ENCODE data around the gene KIF1B.

Gene KIF1B

DNA sequence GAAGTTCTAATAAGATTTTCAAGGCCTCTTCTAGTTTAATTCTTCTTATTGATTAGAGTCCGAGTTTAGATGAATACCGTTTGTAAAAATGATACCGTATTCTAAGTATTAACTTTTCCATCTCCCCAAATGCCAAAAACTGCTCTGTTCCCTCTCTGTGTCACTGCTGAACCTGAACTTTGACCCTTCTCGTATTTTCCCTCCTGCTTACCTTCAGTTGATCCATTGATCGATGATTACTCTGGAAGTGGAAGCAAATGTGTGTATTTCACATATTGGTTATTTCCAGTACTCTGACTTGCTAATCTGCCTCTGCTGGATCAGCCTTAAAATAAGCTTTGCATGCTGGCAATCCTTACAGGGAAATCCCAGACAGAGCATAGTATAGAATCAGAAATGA lies 68.5 kb downstream of the KIF1B start:
- Histone ChIP-seq H3K27ac (ENCODE audit: low read length) (no peak overlapping the region), H3K27me3 (ENCODE audit: control insufficient read depth, insufficient read depth, low read length) (no peaks in the 10 kb centered on the region), H3K4me1 (ENCODE audit: control insufficient read depth, insufficient read depth, low read length) (no peaks in the 10 kb centered on the region), H3K9me3 (ENCODE audit: control insufficient read depth, insufficient read depth, low read length) (no peaks in the 10 kb centered on the region), H3K36me3 (ENCODE audit: control insufficient read depth, insufficient read depth, low read length) (no peaks in the 10 kb centered on the region), H3K4me3 (ENCODE audit: low read length) (no peak overlapping the region)
- no CpG with 5 or more reads among the region's 5 CpGs for WGBS (ENCODE audit: insufficient coverage, insufficient read length)
- no peak for DNase-seq (ENCODE audit: low read depth, low spot score)

DNA sequence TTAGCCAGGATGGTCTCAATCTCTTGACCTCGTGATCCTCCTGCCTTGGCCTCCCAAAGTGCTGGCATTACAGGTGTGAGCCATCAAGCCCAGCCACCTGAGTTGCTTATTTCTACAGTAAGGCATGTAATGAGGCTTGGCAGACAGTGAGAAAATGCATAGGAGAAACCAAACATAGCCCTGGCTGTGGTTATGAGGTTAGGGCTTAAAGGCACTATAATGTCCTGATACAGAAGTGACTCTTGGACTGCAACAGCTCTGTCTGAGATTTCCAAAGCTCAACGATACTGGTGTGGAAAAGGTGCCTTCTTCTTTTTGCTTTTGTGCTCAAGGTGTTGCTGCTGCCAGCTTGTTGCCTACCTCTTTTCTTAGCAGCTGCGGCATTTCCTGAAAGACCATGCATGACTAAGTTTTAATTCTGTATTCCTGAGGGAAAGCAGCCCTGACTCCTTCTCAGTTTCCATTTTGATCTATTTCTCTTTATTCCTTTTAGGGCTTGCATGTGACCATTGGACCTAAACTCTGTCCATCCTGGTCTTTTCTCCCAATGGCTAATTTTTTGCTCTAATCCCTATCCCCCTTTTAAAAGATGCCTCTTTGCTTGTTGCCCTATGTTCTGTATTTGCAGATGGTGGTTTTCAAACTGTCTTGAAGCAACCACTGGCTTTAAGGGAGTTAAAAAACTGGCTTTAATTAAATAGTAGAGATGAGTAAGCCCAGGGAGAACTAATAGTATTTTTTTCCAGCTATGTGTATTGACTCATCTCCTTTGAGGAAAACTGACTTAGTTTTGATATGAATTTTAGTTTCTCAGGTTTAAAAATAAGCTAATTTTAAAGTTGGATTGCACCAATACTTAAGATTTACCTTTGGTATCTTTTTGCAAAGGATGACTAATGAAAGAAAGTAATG lies 70.3 kb downstream of the KIF1B start:
- WGBS (ENCODE audit: insufficient coverage, insufficient read length): no CpG with 5 or more reads among the region's 3 CpGs
- H3K27ac ChIP-seq (ENCODE audit: low read length): no peak overlapping the region
- H3K9me3 ChIP-seq (ENCODE audit: control insufficient read depth, insufficient read depth, low read length): no peaks in the 10 kb centered on the region
- H3K36me3 ChIP-seq (ENCODE audit: control insufficient read depth, insufficient read depth, low read length): no peaks in the 10 kb centered on the region
- DNase-seq (ENCODE audit: low read depth, low spot score): no peak
- H3K4me3 ChIP-seq (ENCODE audit: low read length): no peak overlapping the region
- H3K4me1 ChIP-seq (ENCODE audit: control insufficient read depth, insufficient read depth, low read length): no peaks in the 10 kb centered on the region
- no peaks in the 10 kb centered on the region for H3K27me3 ChIP-seq (ENCODE audit: control insufficient read depth, insufficient read depth, low read length)

DNA sequence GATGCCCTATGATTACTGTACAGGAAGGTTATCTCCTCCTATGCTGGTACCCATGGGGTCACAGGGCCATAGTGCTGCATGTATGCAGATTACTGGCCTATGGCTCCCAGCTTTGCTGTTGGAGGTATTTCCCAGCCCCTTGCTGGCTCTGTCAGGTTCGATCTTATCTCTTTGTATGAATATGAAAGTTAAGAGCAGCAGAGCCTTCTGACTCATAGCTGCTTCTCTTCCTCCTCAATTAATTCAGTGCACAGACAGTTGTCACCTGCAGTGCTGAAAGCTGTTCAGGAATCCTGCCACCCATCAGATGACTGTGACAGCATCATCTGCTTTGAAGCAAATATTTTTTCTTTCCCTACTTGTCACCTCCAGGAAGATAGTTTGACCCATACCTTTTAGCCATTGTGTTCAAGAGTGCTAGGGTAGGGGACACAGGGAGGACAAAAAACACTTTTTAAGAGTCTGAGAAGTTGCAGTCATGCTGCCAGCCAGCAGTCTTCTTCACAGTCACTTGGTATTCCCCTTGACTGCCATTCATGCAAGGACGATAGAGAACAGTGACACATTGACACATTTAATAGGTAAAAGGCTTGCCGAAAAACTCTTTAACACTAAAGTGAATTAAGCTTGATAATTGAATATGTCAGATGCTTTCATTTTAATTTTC lies 73.1 kb downstream of the KIF1B start:
- H3K4me3 ChIP-seq (ENCODE audit: low read length): no peak overlapping the region
- H3K9me3 ChIP-seq (ENCODE audit: control insufficient read depth, insufficient read depth, low read length): no peaks in the 10 kb centered on the region
- H3K4me1 ChIP-seq (ENCODE audit: control insufficient read depth, insufficient read depth, low read length): no peaks in the 10 kb centered on the region
- no peaks in the 10 kb centered on the region for H3K27me3 ChIP-seq (ENCODE audit: control insufficient read depth, insufficient read depth, low read length)
- H3K36me3 ChIP-seq (ENCODE audit: control insufficient read depth, insufficient read depth, low read length): no peaks in the 10 kb centered on the region
- no peak overlapping the region for H3K27ac ChIP-seq (ENCODE audit: low read length)
- DNase-seq (ENCODE audit: low read depth, low spot score): no peak
- WGBS (ENCODE audit: insufficient coverage, insufficient read length): no CpG with 5 or more reads among the region's 3 CpGs

DNA sequence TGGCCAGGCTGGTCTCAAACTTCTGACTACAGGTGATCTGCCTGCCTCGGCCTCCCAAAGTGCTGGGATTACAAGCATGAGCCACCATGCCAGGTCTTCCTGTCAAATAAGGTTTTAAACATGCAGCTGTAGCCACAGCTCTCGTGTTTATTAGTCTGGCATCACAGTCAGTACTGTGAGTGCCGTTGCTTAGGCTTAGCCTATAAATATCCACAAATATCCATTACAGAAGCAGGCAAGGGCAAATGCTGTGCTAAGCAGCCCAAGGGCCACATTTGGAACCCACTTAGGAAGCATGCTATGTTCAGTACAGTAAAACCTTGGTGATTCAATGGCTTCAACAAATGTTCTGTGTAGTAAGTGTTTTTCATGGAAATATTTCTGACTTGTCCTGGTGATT lies 75.9 kb downstream of the KIF1B start:
- no peak overlapping the region for H3K4me3 ChIP-seq (ENCODE audit: low read length)
- no peaks in the 10 kb centered on the region for H3K9me3 ChIP-seq (ENCODE audit: control insufficient read depth, insufficient read depth, low read length)
- WGBS (ENCODE audit: insufficient coverage, insufficient read length): no CpG with 5 or more reads among the region's 3 CpGs
- H3K27me3 ChIP-seq (ENCODE audit: control insufficient read depth, insufficient read depth, low read length): no peaks in the 10 kb centered on the region
- H3K27ac ChIP-seq (ENCODE audit: low read length): no peak overlapping the region
- H3K4me1 ChIP-seq (ENCODE audit: control insufficient read depth, insufficient read depth, low read length): no peaks in the 10 kb centered on the region
- H3K36me3 ChIP-seq (ENCODE audit: control insufficient read depth, insufficient read depth, low read length): no peaks in the 10 kb centered on the region
- DNase-seq (ENCODE audit: low read depth, low spot score): no peak

GRCh38 chr1:10287023-10287645 lies 76.8 kb downstream of the KIF1B start:
- no CpG with 5 or more reads among the region's 6 CpGs for WGBS (ENCODE audit: insufficient coverage, insufficient read length)
- Histone ChIP-seq H3K27ac (ENCODE audit: low read length) (no peak overlapping the region), H3K36me3 (ENCODE audit: control insufficient read depth, insufficient read depth, low read length) (no peaks in the 10 kb centered on the region), H3K4me1 (ENCODE audit: control insufficient read depth, insufficient read depth, low read length) (no peaks in the 10 kb centered on the region), H3K9me3 (ENCODE audit: control insufficient read depth, insufficient read depth, low read length) (no peaks in the 10 kb centered on the region), H3K27me3 (ENCODE audit: control insufficient read depth, insufficient read depth, low read length) (no peaks in the 10 kb centered on the region), H3K4me3 (ENCODE audit: low read length) (no peak overlapping the region)
- no peak for DNase-seq (ENCODE audit: low read depth, low spot score)

- Histone ChIP-seq H3K4me3 (ENCODE audit: low read length) (no peak overlapping the region), H3K4me1 (ENCODE audit: control insufficient read depth, insufficient read depth, low read length) (no peaks in the 10 kb centered on the region), H3K9me3 (ENCODE audit: control insufficient read depth, insufficient read depth, low read length) (no peaks in the 10 kb centered on the region), H3K36me3 (ENCODE audit: control insufficient read depth, insufficient read depth, low read length) (no peaks in the 10 kb centered on the region), H3K27me3 (ENCODE audit: control insufficient read depth, insufficient read depth, low read length) (no peaks in the 10 kb centered on the region), H3K27ac (ENCODE audit: low read length) (no peak overlapping the region)
- no peak for DNase-seq (ENCODE audit: low read depth, low spot score)
- no CpG with 5 or more reads among the region's 3 CpGs for WGBS (ENCODE audit: insufficient coverage, insufficient read length)
These were observed 77.8 kb downstream of the KIF1B start for GRCh38 chr1:10288029-10288615.

GRCh38 chr1:10291705-10292104 lies 81.3 kb downstream of the KIF1B start:
- Histone ChIP-seq H3K27ac (ENCODE audit: low read length) (no peak overlapping the region), H3K9me3 (ENCODE audit: control insufficient read depth, insufficient read depth, low read length) (no peaks in the 10 kb centered on the region), H3K4me3 (ENCODE audit: low read length) (no peak overlapping the region), H3K36me3 (ENCODE audit: control insufficient read depth, insufficient read depth, low read length) (peaks cover 2% of the 10 kb centered on the region; the same call in 1 of the 2 replicates), H3K4me1 (ENCODE audit: control insufficient read depth, insufficient read depth, low read length) (no peaks in the 10 kb centered on the region), H3K27me3 (ENCODE audit: control insufficient read depth, insufficient read depth, low read length) (no peaks in the 10 kb centered on the region)
- DNase-seq (ENCODE audit: low read depth, low spot score): no peak
- WGBS (ENCODE audit: insufficient coverage, insufficient read length): no CpG with 5 or more reads among the region's 1 CpG

DNA sequence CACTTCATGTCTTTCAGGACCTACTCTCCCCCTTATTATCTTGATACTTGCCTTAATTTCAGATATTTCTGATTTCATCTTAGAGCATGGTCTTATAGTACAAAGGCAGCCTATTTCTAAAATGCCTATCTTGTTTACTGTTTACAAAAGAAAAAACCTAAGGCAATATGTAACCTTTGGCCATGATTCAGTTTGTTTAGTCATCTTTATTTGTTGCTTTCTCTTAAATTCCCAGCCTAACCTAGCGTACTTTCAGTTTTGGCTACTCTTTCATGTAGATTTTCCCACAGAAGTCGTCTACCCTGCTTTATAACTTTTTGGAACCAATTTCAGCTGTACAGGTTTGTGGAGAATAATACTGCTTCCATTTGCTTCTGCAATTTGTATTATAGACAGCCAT lies 81.8 kb downstream of the KIF1B start:
- Histone ChIP-seq H3K4me1 (ENCODE audit: control insufficient read depth, insufficient read depth, low read length) (no peaks in the 10 kb centered on the region), H3K36me3 (ENCODE audit: control insufficient read depth, insufficient read depth, low read length) (peaks cover 2% of the 10 kb centered on the region; the same call in 1 of the 2 replicates), H3K27me3 (ENCODE audit: control insufficient read depth, insufficient read depth, low read length) (no peaks in the 10 kb centered on the region), H3K27ac (ENCODE audit: low read length) (no peak overlapping the region), H3K9me3 (ENCODE audit: control insufficient read depth, insufficient read depth, low read length) (no peaks in the 10 kb centered on the region), H3K4me3 (ENCODE audit: low read length) (no peak overlapping the region)
- no CpG with 5 or more reads among the region's 2 CpGs for WGBS (ENCODE audit: insufficient coverage, insufficient read length)
- no peak for DNase-seq (ENCODE audit: low read depth, low spot score)

DNA sequence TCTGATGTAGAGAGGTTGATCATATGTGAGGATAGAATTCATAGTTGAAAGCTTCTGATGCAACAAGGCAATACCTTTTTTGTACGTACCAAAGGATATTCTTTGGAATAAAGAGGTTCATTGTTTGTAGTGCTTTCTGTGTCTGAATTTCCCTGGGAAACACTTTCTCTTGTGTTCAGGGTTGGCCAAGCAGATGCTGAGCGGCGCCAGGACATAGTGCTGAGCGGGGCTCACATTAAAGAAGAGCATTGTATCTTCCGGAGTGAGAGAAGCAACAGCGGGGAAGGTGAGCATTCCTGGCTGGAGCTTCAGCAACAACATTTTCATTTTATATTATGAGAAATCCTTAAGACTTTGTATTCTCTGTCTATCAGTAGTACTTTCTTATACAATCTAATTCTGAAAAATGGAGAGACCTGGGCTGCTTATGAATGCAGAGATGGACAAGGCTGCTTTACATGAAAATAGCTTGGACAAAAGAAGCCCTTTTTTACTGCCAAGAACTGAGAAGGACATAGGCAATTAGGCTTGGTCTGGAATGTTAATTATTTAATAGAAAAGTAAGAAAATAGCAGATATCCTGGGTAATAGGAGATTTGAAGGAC lies 85.2 kb downstream of the KIF1B start:
- WGBS (ENCODE audit: insufficient coverage, insufficient read length): no CpG with 5 or more reads among the region's 6 CpGs

DNA sequence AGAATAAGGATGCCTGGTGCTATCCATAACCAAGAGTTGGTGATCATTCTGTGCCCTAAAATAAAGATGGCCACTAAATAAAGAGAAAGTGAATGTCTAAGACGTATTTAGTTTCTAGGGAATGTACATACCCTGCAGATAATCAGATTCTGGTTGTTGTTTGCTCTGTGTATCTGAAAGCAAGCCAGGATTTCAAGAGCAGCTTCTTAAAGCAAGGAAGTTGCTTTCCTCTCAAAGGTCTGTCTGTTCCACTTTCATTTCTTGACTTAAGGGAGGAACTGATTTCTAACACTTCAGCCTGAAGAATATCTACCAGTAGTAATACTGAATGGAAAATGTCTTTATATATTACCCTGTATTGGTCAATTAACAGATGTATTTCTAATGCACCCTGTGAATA lies 88.8 kb downstream of the KIF1B start:
- DNase-seq (ENCODE audit: low read depth, low spot score): no peak
- WGBS (ENCODE audit: insufficient coverage, insufficient read length): no CpG with 5 or more reads among the region's 1 CpG
- no peak overlapping the region for H3K4me3 ChIP-seq (ENCODE audit: low read length)
- H3K4me1 ChIP-seq (ENCODE audit: control insufficient read depth, insufficient read depth, low read length): peaks cover 1% of the 10 kb centered on the region; the same call in 1 of the 2 replicates
- H3K27ac ChIP-seq (ENCODE audit: low read length): no peak overlapping the region
- no peaks in the 10 kb centered on the region for H3K9me3 ChIP-seq (ENCODE audit: control insufficient read depth, insufficient read depth, low read length)
- peaks cover 11% of the 10 kb centered on the region; the same call in 1 of the 2 replicates for H3K36me3 ChIP-seq (ENCODE audit: control insufficient read depth, insufficient read depth, low read length)
- no peaks in the 10 kb centered on the region for H3K27me3 ChIP-seq (ENCODE audit: control insufficient read depth, insufficient read depth, low read length)

More for the DNA sequence above, 85.2 kb downstream of the KIF1B start:
- Histone ChIP-seq H3K36me3 (ENCODE audit: control insufficient read depth, insufficient read depth, low read length) (peaks cover 2% of the 10 kb centered on the region; the same call in 1 of the 2 replicates), H3K27me3 (ENCODE audit: control insufficient read depth, insufficient read depth, low read length) (no peaks in the 10 kb centered on the region), H3K9me3 (ENCODE audit: control insufficient read depth, insufficient read depth, low read length) (no peaks in the 10 kb centered on the region), H3K27ac (ENCODE audit: low read length) (no peak overlapping the region), H3K4me3 (ENCODE audit: low read length) (no peak overlapping the region), H3K4me1 (ENCODE audit: control insufficient read depth, insufficient read depth, low read length) (no peaks in the 10 kb centered on the region; the same call in 1 of the 2 replicates)
- no peak for DNase-seq (ENCODE audit: low read depth, low spot score)

All from iPS DF 6.9 (cell line).